ENCODE data around the gene PTGER3. TPM values are rescaled to one million over a fixed set of nuclear protein-coding genes. Genes with fewer than 3 reads are reported as not detected.
"Not testable (repeated sequence)": the region's sequence is repeated elsewhere in the genome, so short reads cannot be mapped to it uniquely, and the experiment has no call there.

The PTGER3 gene
- total RNA-seq, 1 experiment from 2014 or later = not detected

DNA sequence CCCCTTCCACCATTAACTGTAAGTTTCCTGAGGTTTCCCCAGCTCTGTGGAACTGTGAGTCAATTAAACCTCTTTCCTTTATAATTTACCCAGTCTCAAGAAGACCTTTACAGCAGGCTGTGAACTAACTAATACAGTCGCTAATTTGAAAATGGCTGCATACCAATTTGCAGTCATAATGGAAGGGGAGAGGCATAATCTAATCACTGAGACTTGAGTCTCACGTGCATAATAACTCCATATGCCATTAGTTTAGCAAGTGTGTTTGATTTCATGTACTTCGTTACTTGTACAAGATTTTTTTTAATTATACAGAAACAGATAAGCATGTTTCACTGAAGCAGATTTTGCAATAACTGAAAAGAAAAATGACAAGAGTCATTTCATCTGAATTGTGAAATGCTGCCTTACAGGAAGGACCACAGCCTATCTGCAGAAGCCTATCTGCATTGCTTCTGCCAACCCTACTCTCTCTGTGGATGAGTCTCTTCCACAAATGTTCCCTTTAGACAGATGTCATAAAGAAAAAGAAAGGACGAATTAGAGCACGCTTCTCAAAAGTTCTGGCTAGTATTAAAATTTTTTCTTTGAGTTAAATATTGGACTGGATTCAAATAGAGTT lies 99.1 kb downstream of the PTGER3 start:
- DNase-seq (ENCODE audit: low read depth) = no peak

- no peak for DNase-seq (ENCODE audit: low read depth)
Measured at GRCh38 chr1:70947835-70948234, 99.8 kb downstream of the PTGER3 start.

GRCh38 chr1:70945676-70946075 lies 101.9 kb downstream of the PTGER3 start:
- DNase-seq (ENCODE audit: low read depth) = no peak

DNA sequence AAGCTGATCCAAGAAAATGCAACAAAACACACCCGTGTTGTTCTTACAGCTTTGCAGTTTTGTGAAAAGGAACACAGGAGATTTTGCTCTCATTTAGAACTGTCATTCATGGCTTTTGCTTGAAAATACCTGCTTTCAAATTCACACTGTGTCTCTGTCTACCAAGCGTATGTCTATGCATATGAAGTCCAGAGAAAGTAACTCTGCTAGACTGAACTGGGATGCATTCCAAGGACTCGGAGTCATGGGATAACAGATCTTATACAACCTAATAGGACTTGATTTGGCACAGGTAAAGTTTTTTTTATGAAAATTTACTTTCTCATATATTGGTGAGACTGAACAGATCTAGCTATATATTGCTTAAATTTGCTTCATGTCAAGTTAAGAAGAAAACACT lies 102.4 kb downstream of the PTGER3 start:
- no peak for DNase-seq (ENCODE audit: low read depth)

DNA sequence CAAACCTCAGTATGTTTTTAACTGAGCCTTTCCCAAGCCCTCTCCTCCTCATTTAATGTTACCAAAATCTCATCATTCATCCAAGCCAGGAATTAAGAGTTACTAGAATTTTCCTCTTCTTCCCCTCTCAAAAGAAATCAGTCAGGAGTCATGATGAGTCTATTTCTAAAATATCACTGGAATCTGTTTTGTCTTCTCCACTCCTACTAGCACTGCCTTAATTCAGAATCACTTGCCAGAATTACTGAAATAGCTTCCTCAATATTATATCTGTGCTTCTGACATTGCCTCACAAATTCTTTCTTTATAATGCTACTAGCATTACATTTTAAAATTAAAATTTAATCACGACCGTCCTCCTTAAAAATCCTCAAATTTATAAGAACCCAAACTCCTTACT lies 106.1 kb downstream of the PTGER3 start:
- no peak for DNase-seq (ENCODE audit: low read depth)

- not testable (repeated sequence) for DNase-seq (ENCODE audit: low read depth)
Measured at GRCh38 chr1:70940398-70940797, 107.2 kb downstream of the PTGER3 start.

DNA sequence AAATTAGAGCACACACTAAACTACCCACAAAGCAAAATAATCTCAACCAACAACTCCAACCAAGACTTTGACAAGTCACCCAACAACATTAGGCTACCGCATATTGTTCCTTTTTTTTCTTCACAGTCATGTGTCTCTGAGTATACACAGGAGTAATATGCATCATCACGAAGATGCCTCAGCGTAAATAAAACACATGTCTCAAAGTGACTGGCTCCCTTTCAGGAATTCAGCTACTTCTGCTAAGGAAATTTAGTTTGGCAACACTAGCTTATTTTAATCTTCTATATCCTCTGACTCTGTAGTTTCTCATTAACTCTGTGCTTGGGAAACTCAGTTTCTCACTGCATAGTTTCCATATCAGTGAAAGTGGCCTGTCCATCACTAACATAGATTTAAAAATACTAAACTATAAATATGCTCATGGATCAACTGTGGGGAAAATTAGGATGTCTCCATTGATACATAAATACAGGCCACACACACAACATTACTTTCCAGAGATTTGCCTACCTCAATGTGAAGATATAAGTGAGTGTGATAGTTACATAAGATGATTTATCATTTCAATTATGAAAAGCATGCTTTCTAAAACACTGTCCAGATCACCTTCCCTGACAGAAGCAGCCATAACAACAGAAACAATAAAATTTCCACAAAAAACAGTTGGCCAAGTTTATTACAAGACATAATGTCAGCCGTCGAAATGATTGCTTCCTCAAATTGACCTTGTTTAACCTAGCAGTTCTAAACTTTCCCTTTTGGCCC lies 113.2 kb downstream of the PTGER3 start:
- no peak for DNase-seq (ENCODE audit: low read depth)

DNA sequence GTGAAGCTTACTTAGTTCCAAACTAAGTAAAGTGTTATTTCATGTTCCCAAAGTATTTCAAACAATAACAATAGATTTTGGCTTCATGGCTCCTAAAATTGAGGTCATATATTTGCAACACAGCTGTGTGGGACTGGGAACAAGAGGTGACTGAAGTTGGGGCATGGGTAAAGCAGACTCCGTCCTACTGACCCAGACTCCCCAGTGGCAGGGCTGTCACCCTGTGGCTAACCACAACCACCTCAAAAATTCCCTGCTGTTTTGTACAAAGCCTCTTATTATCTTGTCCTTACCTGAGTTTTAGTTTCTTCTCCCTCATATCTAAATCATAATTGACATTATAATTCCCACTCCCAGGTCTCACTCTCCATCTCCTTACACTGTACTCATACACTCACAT lies 117.6 kb downstream of the PTGER3 start:
- no peak for DNase-seq (ENCODE audit: low read depth)

- peak; percentile 1 for DNase-seq (ENCODE audit: low read depth)
Measured at GRCh38 chr1:70922196-70922595, 125.4 kb downstream of the PTGER3 start.

Other genes starting within 250 kb of the PTGER3 start
- 32.8 and 38.1 TPM in 2 replicates for gene ZRANB2, start 33.2 kb upstream of the PTGER3 start, total RNA-seq (2014; rRNA removed)